Measurements from ENCODE around the gene PHLPP1.
A peak's percentile ranks its signal among the peaks of the same experiment; 100 is the strongest.

The PHLPP1 gene

DNA sequence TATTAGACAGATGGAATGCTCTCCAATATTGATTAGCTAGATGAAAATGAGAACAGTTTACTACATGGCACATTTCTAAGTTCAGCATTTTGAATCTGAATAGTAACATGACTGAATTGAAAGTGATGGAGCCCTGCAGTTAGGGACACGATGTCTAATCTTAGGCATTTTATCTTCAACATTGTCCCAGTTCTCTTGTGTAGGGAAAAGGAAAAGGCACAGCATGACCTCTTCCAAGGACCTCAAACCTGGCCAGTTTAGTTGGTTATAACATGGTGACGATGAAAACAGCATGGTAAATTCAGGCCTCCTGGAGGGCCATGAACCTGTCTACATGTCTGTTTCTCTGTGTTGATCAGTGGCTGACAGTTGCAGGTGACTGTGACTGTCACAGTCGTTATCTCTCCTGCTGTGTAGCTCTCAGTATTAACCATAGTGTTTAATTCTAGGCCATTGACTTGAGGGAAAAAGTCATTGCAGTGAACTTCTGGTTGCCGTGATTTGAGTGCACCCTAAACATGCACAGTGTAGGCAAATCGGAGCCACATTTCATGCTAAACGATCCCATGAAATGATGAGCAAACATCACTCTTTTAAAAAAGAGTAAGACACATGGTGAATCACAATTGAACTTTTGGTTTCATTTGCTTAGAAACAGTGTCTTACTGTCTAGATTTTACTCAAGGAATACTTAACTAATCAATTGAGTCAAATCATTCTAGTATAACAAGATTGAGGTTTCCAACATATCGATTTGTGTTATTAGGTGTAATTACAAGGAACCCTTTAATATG, 129.7 kb downstream of the PHLPP1 start:
- H3K36me3 ChIP-seq (ENCODE audit: low read depth), result no peaks in the 10 kb centered on the region
- no peak overlapping the region for H3K4me3 ChIP-seq (ENCODE audit: severe bottlenecking)
- no peaks in the 10 kb centered on the region for H3K27me3 ChIP-seq (ENCODE audit: insufficient read depth, poor library complexity, severe bottlenecking)
- no peak for DNase-seq (ENCODE audit: low spot score)
- H3K9me3 ChIP-seq (ENCODE audit: severe bottlenecking), result no peaks in the 10 kb centered on the region
- TF ChIP-seq, protein P1, sequence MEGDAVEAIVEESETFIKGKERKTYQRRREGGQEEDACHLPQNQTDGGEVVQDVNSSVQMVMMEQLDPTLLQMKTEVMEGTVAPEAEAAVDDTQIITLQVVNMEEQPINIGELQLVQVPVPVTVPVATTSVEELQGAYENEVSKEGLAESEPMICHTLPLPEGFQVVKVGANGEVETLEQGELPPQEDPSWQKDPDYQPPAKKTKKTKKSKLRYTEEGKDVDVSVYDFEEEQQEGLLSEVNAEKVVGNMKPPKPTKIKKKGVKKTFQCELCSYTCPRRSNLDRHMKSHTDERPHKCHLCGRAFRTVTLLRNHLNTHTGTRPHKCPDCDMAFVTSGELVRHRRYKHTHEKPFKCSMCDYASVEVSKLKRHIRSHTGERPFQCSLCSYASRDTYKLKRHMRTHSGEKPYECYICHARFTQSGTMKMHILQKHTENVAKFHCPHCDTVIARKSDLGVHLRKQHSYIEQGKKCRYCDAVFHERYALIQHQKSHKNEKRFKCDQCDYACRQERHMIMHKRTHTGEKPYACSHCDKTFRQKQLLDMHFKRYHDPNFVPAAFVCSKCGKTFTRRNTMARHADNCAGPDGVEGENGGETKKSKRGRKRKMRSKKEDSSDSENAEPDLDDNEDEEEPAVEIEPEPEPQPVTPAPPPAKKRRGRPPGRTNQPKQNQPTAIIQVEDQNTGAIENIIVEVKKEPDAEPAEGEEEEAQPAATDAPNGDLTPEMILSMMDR (IDR thresholded peaks at IDR 0.05; ENCODE audit: poor library complexity, severe bottlenecking), result no peak
- H3K4me1 ChIP-seq (ENCODE audit: insufficient read depth, poor library complexity, severe bottlenecking), result no peaks in the 10 kb centered on the region
- no peak for ATAC-seq (ENCODE audit: low read depth)
- no peak overlapping the region for H3K27ac ChIP-seq (ENCODE audit: poor library complexity, severe bottlenecking)

DNA sequence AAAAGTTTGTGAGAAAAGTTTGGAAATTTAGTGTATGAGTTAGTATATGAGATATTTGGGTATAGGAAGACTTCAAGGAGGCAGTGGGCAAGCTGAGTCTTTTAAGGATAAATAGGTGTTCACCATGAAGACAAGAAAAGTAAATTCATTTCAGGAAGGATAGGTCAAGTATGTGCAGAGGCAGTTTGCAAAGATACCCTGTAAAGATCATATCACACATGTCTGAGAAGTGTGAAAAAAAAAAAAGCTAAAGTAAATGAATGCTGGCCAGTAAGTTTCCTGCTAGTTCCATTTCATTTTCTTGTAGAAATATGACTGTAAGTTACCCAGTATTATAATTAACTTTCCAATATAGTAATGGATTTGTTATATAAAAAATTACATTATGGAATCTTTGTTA, 131.0 kb downstream of the PHLPP1 start:
- no peak for DNase-seq (ENCODE audit: low spot score)
- TF ChIP-seq, protein P1 (IDR thresholded peaks at IDR 0.05; ENCODE audit: poor library complexity, severe bottlenecking), result no peak
- H3K4me1 ChIP-seq (ENCODE audit: insufficient read depth, poor library complexity, severe bottlenecking), result no peaks in the 10 kb centered on the region
- no peak overlapping the region for H3K4me3 ChIP-seq (ENCODE audit: severe bottlenecking)
- H3K36me3 ChIP-seq (ENCODE audit: low read depth), result no peaks in the 10 kb centered on the region
- no peaks in the 10 kb centered on the region for H3K9me3 ChIP-seq (ENCODE audit: severe bottlenecking)
- H3K27me3 ChIP-seq (ENCODE audit: insufficient read depth, poor library complexity, severe bottlenecking), result no peaks in the 10 kb centered on the region
- H3K27ac ChIP-seq (ENCODE audit: poor library complexity, severe bottlenecking), result no peak overlapping the region
- ATAC-seq (ENCODE audit: low read depth), result no peak

DNA sequence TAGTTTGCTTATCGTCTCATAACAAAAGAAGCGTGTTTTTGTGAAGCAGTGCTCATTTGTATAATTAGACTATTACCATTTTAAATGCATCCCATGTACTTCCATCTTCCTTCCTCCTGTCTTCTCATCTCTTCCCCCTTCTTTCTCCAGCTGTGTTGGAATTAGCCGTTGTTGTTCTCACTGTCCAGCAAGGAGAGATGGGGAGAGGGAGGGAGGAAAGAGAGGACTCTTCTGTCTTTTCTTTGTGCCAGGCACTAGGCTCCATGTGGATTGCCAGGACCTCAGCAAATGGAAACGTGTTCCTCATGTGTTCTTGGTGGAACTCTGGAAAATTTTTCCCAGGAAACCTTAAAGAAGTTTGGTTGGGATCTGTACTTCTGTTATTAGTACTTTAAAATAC, 131.7 kb downstream of the PHLPP1 start:
- ATAC-seq (ENCODE audit: low read depth) (no peak), DNase-seq (ENCODE audit: low spot score) (no peak)
- no peak overlapping the region for H3K27ac ChIP-seq (ENCODE audit: poor library complexity, severe bottlenecking)
- H3K27me3 ChIP-seq (ENCODE audit: insufficient read depth, poor library complexity, severe bottlenecking), result no peaks in the 10 kb centered on the region
- no peaks in the 10 kb centered on the region for H3K4me1 ChIP-seq (ENCODE audit: insufficient read depth, poor library complexity, severe bottlenecking)
- TF ChIP-seq, protein P1 (IDR thresholded peaks at IDR 0.05; ENCODE audit: poor library complexity, severe bottlenecking), result no peak
- H3K36me3 ChIP-seq (ENCODE audit: low read depth), result no peaks in the 10 kb centered on the region
- H3K9me3 ChIP-seq (ENCODE audit: severe bottlenecking), result no peaks in the 10 kb centered on the region
- no peak overlapping the region for H3K4me3 ChIP-seq (ENCODE audit: severe bottlenecking)

DNA sequence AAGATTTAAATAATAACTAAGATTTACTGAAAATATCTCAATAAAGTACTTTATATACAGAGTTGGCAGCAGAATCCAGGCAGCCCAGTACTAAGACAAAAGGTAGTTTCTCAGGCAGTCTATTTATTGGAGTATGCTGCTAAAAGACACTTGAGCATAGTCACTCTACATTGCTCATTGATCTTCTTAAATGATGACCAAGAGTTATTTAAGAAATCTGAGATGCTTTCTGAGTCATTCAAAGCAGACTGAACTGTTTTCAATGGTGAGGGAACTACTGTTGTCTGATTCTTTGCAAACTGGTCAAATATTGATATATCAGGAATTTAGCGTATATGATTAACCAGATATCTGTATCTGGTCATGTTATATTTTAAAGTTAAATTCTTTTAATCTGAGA, 133.6 kb downstream of the PHLPP1 start:
- Histone ChIP-seq H3K4me1 (ENCODE audit: insufficient read depth, poor library complexity, severe bottlenecking) (no peaks in the 10 kb centered on the region), H3K27me3 (ENCODE audit: insufficient read depth, poor library complexity, severe bottlenecking) (no peaks in the 10 kb centered on the region), H3K27ac (ENCODE audit: poor library complexity, severe bottlenecking) (no peak overlapping the region), H3K36me3 (ENCODE audit: low read depth) (no peaks in the 10 kb centered on the region), H3K9me3 (ENCODE audit: severe bottlenecking) (no peaks in the 10 kb centered on the region), H3K4me3 (ENCODE audit: severe bottlenecking) (no peak overlapping the region)
- ATAC-seq (ENCODE audit: low read depth), result peak; percentile 17; the same call in 1 of the 3 replicates
- DNase-seq (ENCODE audit: low spot score), result no peak
- TF ChIP-seq, protein P1 (IDR thresholded peaks at IDR 0.05; ENCODE audit: poor library complexity, severe bottlenecking), result no peak
